ENCODE measurements around the gene CRYBA2.

Gene CRYBA2

DNA sequence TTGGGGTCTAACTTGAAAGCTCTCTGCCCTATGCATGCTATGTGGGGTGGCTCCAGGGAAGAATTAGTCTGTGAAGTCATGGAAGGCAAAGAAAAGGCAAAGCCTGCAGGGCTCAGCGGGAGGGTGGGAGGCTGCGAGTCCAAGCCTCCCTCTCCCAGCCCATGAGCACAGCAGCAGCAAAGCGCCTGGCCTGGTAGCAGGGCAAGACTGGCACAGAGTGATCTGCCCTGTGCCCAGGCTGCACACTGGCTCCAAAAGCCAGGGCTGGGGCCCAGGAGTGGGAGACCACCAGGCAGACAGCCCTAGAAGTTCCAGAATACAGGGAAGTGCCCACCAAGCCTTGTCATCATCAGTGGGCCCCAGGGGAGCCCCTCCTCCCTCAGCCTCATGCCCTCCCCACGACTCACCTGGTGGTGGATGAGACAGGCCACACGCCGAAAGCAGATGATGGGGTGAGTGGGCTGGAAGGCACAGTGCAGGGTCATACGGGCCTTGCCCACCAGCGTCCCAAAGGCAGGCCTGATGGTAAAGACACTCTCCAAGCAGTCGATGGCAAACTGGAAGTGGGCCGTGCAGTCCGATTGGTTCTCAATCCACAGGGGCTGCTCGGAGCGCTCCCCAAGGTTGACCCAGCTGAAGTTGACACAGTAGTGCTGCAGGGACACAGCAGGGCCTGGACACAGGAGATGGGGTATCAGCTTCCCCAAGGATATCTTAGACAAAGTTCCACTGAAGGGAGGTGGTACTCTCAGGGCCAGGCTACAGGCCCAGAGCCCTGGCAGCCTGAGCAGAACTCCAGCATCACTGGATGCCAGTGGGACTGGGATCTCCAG lies 36.0 kb upstream of the CRYBA2 start:
- no peak for DNase-seq (ENCODE audit: low read depth)
- no peak for TF ChIP-seq CTCF (conservative IDR thresholded peaks at IDR 0.05; ENCODE audit: low read length)

GRCh38 chr2:219028141-219028540 lies 34.9 kb upstream of the CRYBA2 start:
- TF ChIP-seq CTCF (conservative IDR thresholded peaks at IDR 0.05; ENCODE audit: low read length), result no peak
- no peak for DNase-seq (ENCODE audit: low read depth)

More for the DNA sequence above, 36.0 kb upstream of the CRYBA2 start:
- no peak overlapping the region for H3K4me3 ChIP-seq (ENCODE audit: low read length)

DNA sequence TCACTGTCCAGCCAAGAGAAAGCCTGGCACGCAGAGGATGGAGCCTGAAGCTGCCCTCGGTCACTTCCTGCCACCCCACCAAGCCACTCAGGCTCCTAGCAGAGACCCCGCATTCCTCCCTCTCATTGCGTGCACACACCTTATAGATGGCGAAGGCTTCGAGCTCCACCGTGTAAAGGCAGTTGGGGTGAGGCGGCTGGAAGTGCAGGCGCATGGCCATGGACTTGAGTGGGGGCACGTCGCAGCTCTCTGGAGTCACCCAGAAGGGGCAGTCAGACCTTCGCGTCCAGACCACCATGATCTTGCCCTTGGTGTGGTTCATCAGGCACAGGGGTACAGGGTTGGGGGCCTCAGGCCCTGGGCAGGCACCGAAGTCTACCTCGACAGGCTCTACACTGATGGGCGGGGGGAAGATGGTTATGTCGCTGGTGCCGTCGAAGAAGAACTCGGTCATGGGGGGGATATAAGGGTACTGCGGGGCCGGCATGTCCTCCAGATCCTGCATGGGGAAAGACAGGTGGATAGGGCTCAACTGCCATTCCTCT lies 34.4 kb upstream of the CRYBA2 start:
- no peak overlapping the region for H3K4me3 ChIP-seq (ENCODE audit: low read length)
- TF ChIP-seq CTCF (conservative IDR thresholded peaks at IDR 0.05; ENCODE audit: low read length), result no peak
- DNase-seq (ENCODE audit: low read depth), result no peak

More at GRCh38 chr2:219028141-219028540, 34.9 kb upstream of the CRYBA2 start:
- no peak overlapping the region for H3K4me3 ChIP-seq (ENCODE audit: low read length)

GRCh38 chr2:219026946-219027345 lies 33.7 kb upstream of the CRYBA2 start:
- no peak overlapping the region for H3K4me3 ChIP-seq (ENCODE audit: low read length)
- no peak for TF ChIP-seq CTCF (conservative IDR thresholded peaks at IDR 0.05; ENCODE audit: low read length)
- no peak for DNase-seq (ENCODE audit: low read depth)

GRCh38 chr2:219025637-219026585 lies 32.7 kb upstream of the CRYBA2 start:
- no peak for DNase-seq (ENCODE audit: low read depth)
- no peak for TF ChIP-seq CTCF (conservative IDR thresholded peaks at IDR 0.05; ENCODE audit: low read length)
- H3K4me3 ChIP-seq (ENCODE audit: low read length), result no peak overlapping the region

DNA sequence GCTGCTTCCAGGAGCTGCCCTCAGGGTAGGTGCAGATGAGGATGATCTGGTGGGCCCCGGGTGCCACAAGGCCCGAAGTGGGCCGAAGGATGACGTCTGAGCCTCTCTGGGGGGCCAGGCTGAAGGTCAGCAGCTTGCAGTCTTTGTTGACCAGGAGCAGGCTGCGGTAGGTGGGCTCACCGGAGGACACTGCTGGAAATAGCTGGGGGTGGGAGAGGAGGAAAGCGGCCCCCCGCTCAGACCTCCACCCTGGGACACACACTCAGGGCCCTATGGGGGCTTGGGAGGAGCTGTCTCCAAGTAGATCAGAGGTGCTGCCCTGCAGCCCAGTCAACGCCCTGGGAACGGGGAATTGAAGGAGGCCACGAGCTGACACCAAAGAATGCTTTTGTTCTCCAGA lies 30.8 kb upstream of the CRYBA2 start:
- DNase-seq (ENCODE audit: low read depth), result no peak
- no peak overlapping the region for H3K4me3 ChIP-seq (ENCODE audit: low read length)
- no peak for TF ChIP-seq CTCF (conservative IDR thresholded peaks at IDR 0.05; ENCODE audit: low read length)
